Neural cell (in vitro differentiated cells): ENCODE measurements around the gene LPXN. TPM values are rescaled to one million over a fixed set of nuclear protein-coding genes. Genes with fewer than 3 reads are reported as not detected.

ENCODE experiments used
- H2AFZ ChIP-seq: fragments of 200-600, 300-800 bp; sonication (generic), shearing (Covaris generic); 2 replicates; pipeline ENCODE4 v1.6.0; 2014; ENCODE audit warnings: low read depth, mild to moderate bottlenecking, antibody characterized with exemption, low read length, moderate library complexity
- H3F3A ChIP-seq: fragments of 200-600 bp; shearing (Covaris generic); 2 replicates; pipeline ENCODE4 v1.6.1; 2016; ENCODE audit warnings: mild to moderate bottlenecking, moderate library complexity, mixed read lengths, antibody characterized with exemption, low read length; ENCODE audit not compliant: insufficient read depth, poor library complexity, severe bottlenecking
- H3K27ac ChIP-seq: fragments of 200-600, 300-800 bp; sonication (generic), shearing (Covaris generic); 2 replicates; pipeline ENCODE4 v1.5.1; 2014; ENCODE audit warnings: mild to moderate bottlenecking, low read length, moderate library complexity
- H3K27me3 ChIP-seq: fragments of 300-800, 200-600 bp; sonication (generic), shearing (Covaris generic); 2 replicates; pipeline ENCODE4 v1.6.0; 2014; ENCODE audit warnings: mild to moderate bottlenecking, low read depth, low read length, moderate library complexity; ENCODE audit not compliant: insufficient read depth
- H3K36me3 ChIP-seq: fragments of 300-800, 200-600 bp; sonication (generic), shearing (Covaris generic); 2 replicates; pipeline ENCODE4 v1.5.1; 2014; ENCODE audit warnings: mild to moderate bottlenecking, antibody characterized with exemption, low read length, moderate library complexity; ENCODE audit not compliant: insufficient read depth
- H3K4me2 ChIP-seq: fragments of 300-800, 200-600 bp; sonication (generic), shearing (Covaris generic); 2 replicates; pipeline ENCODE4 v1.6.0; 2014; ENCODE audit warnings: mild to moderate bottlenecking, low read length
- H3K4me3 ChIP-seq: fragments of 300-800, 200-600 bp; sonication (generic), shearing (Covaris generic); 2 replicates; pipeline ENCODE4 v1.5.1; 2014; ENCODE audit warnings: mild to moderate bottlenecking, low read length, moderate library complexity
- H3K79me2 ChIP-seq: fragments of 200-600 bp; shearing (Covaris generic); replicated peaks from 2 replicates; pipeline ENCODE4 v1.6.0; 2014; ENCODE audit warnings: mild to moderate bottlenecking, low read length, moderate library complexity; ENCODE audit not compliant: insufficient read depth
- H3K9ac ChIP-seq: fragments of 300-800, 200-600 bp; sonication (generic), shearing (Covaris generic); 2 replicates; pipeline ENCODE4 v1.6.1; 2016; ENCODE audit warnings: mild to moderate bottlenecking, low read length, mixed read lengths
- H3K9me2 ChIP-seq: fragments of 200-600 bp; shearing (Covaris generic); 2 replicates; pipeline ENCODE4 v1.6.1; 2016; ENCODE audit warnings: mild to moderate bottlenecking, low read length, mixed read lengths; ENCODE audit not compliant: insufficient read depth
- H3K9me3 ChIP-seq: fragments of 200-600, 300-800 bp; sonication (generic), shearing (Covaris generic); 2 replicates; pipeline ENCODE4 v1.6.1; 2016; ENCODE audit warnings: mild to moderate bottlenecking, mixed run types, low read length, moderate library complexity, mixed read lengths
- H4K20me1 ChIP-seq: fragments of 200-600 bp; shearing (Covaris generic); 2 replicates; pipeline ENCODE4 v1.6.1; 2016; ENCODE audit warnings: mild to moderate bottlenecking, mixed run types; ENCODE audit not compliant: insufficient read depth
- CTCF ChIP-seq: fragments of 450-650 bp; IDR thresholded peaks from 2 replicates; pipeline ENCODE4 v1.5.1; 2014; ENCODE audit warnings: antibody characterized with exemption, mild to moderate bottlenecking, moderate library complexity; ENCODE audit not compliant: poor library complexity, severe bottlenecking
- EP300 ChIP-seq: fragments of 450-650 bp; conservative IDR thresholded peaks from 2 replicates; pipeline ENCODE4 v1.6.1; 2014; ENCODE audit warnings: antibody characterized with exemption, mild to moderate bottlenecking, moderate library complexity; ENCODE audit not compliant: poor library complexity, severe bottlenecking
- EZH2 ChIP-seq: fragments of 200-600, 300-800 bp; shearing (Covaris generic), sonication (generic); IDR thresholded peaks from 2 replicates; pipeline ENCODE4 v1.6.1; 2014; ENCODE audit warnings: antibody characterized with exemption, low read length, borderline replicate concordance, mild to moderate bottlenecking; ENCODE audit not compliant: insufficient read depth, poor library complexity, severe bottlenecking
- MXI1 ChIP-seq: fragments of 450-650 bp; conservative IDR thresholded peaks from 2 replicates; pipeline ENCODE4 v1.6.1; 2014; ENCODE audit warnings: antibody characterized with exemption, mild to moderate bottlenecking; ENCODE audit not compliant: poor library complexity, severe bottlenecking
- POLR2AphosphoS5 ChIP-seq: IDR thresholded peaks from 2 replicates; pipeline ENCODE4 v1.6.1; 2012
- RAD21 ChIP-seq: fragments of 450-650 bp; conservative IDR thresholded peaks from 2 replicates; pipeline ENCODE4 v1.6.1; 2014; ENCODE audit warnings: antibody characterized with exemption, mild to moderate bottlenecking, moderate library complexity
- REST ChIP-seq: IDR thresholded peaks from 2 replicates; pipeline ENCODE4 v1.6.1; 2012; ENCODE audit warnings: borderline replicate concordance
- SMC3 ChIP-seq: fragments of 450-650 bp; conservative IDR thresholded peaks from 2 replicates; pipeline ENCODE4 v1.6.1; 2014; ENCODE audit warnings: antibody characterized with exemption, mild to moderate bottlenecking, moderate library complexity; ENCODE audit not compliant: poor library complexity
- TAF1 ChIP-seq: IDR thresholded peaks from 2 replicates; pipeline ENCODE4 v1.6.1; 2012; ENCODE audit warnings: low read depth
- polyA plus RNA-seq: library from polyadenylated mRNA; depleted of rRNA; stranded (reverse); fragments of >200 nt; gene quantifications from 2 replicates; pipeline ENCODE4 v1.2.3, GENCODE V29; 2014

LPXN gene
- polyA plus RNA-seq, 1 donor from 2014 or later: 4.1 TPM

GRCh38 chr11:58560842-58561241, 14.8 kb downstream of the LPXN start (continued):
- no peak for TF ChIP-seq SMC3
- no peak for TF ChIP-seq EP300
- TF ChIP-seq MXI1: no peak

GRCh38 chr11:58549644-58550043, 26.0 kb downstream of the LPXN start:
- Histone ChIP-seq H3K9me3 (no peaks in the 10 kb centered on the region), H2AFZ (no peak overlapping the region), H3K9me2 (no peaks in the 10 kb centered on the region), H3F3A (no peaks in the 10 kb centered on the region), H3K27me3 (no peaks in the 10 kb centered on the region), H3K79me2 (no peaks in the 10 kb centered on the region), H3K4me3 (no peak overlapping the region), H3K27ac (no peak overlapping the region), H3K36me3 (peaks cover 8% of the 10 kb centered on the region), H4K20me1 (no peaks in the 10 kb centered on the region), H3K9ac (no peak overlapping the region), H3K4me2 (no peak overlapping the region)
- TF ChIP-seq POLR2AphosphoS5: no peak
- no peak for TF ChIP-seq EZH2
- no peak for TF ChIP-seq CTCF
- TF ChIP-seq EP300: no peak
- no peak for TF ChIP-seq REST
- no peak for TF ChIP-seq TAF1
- TF ChIP-seq SMC3: no peak
- TF ChIP-seq MXI1: no peak
- no peak for TF ChIP-seq RAD21

GRCh38 chr11:58546841-58547240, 28.8 kb downstream of the LPXN start:
- no peaks in the 10 kb centered on the region for H4K20me1 ChIP-seq
- no peaks in the 10 kb centered on the region for H3K79me2 ChIP-seq
- H3K4me2 ChIP-seq: no peak overlapping the region
- no peak overlapping the region for H2AFZ ChIP-seq
- H3K27me3 ChIP-seq: no peaks in the 10 kb centered on the region
- no peaks in the 10 kb centered on the region for H3K9me3 ChIP-seq
- no peak overlapping the region for H3K9ac ChIP-seq
- H3K36me3 ChIP-seq: peaks cover 13% of the 10 kb centered on the region
- H3K4me3 ChIP-seq: no peak overlapping the region
- H3F3A ChIP-seq: no peaks in the 10 kb centered on the region
- H3K9me2 ChIP-seq: no peaks in the 10 kb centered on the region
- H3K27ac ChIP-seq: no peak overlapping the region
- no peak for TF ChIP-seq CTCF
- no peak for TF ChIP-seq REST
- no peak for TF ChIP-seq EZH2
- no peak for TF ChIP-seq MXI1
- TF ChIP-seq RAD21: no peak
- no peak for TF ChIP-seq EP300
- TF ChIP-seq TAF1: no peak
- no peak for TF ChIP-seq SMC3
- TF ChIP-seq POLR2AphosphoS5: no peak
